HepG2 (cell line): ENCODE measurements around the gene PDILT. TPM values are rescaled to one million over a fixed set of nuclear protein-coding genes. Genes with fewer than 3 reads are reported as not detected.

Experiments
- DNMT1 ChIP-seq: sonication (generic); formaldehyde crosslinking; IDR thresholded peaks from 2 replicates; pipeline ENCODE4 v1.5.1; 2020; ENCODE audit warnings: mild to moderate bottlenecking, missing genetic modification reagents
- HNRNPH1 ChIP-seq: fragments of 200-400 bp; formaldehyde crosslinking; optimal IDR thresholded peaks from 2 replicates; pipeline ENCODE3; 2017; ENCODE audit warnings: mild to moderate bottlenecking, low read depth, low read length
- HNRNPLL ChIP-seq: fragments of 200-400 bp; formaldehyde crosslinking; IDR thresholded peaks from 2 replicates; pipeline ENCODE4 v1.6.1; 2017; ENCODE audit warnings: mild to moderate bottlenecking, low read depth, low read length; ENCODE audit not compliant: poor library complexity, severe bottlenecking
- LCORL ChIP-seq, 2 experiments: fragments of 450-650 bp in 1 of 2; sonication (generic) in 1 of 2; formaldehyde crosslinking in 1 of 2; IDR thresholded peaks; 2 replicates each; pipeline versions ENCODE4 v1.5.0 to v1.6.1; 2017 to 2020; ENCODE audit warnings: antibody characterized with exemption in 1 of 2, missing genetic modification reagents in 1 of 2
- NAIF1 ChIP-seq: sonication (generic); formaldehyde crosslinking; IDR thresholded peaks from 2 replicates; pipeline ENCODE4 v1.5.0; 2020; ENCODE audit warnings: mild to moderate bottlenecking, missing genetic modification reagents, borderline replicate concordance
- NCOA2 ChIP-seq: sonication (generic); formaldehyde crosslinking; IDR thresholded peaks from 2 replicates; pipeline ENCODE4 v1.8.0; 2022; ENCODE audit warnings: inconsistent platforms
- NCOA5 ChIP-seq: sonication (generic); formaldehyde crosslinking; IDR thresholded peaks from 2 replicates; pipeline ENCODE4 v1.4.0; 2020; ENCODE audit warnings: missing genetic modification reagents
- POLR2A ChIP-seq, 2 experiments: IDR thresholded peaks; 2 replicates each; pipeline ENCODE4 v1.6.1; 2011; ENCODE audit warnings: low read depth in 2 of 2, low read length in 2 of 2, mild to moderate bottlenecking in 1 of 2, moderate library complexity in 1 of 2; ENCODE audit not compliant: insufficient read depth in 1 of 2
- SAP130 ChIP-seq: IDR thresholded peaks from 2 replicates; pipeline ENCODE4 v1.6.1; 2016; ENCODE audit warnings: low read depth
- SMAD9 ChIP-seq: sonication (generic); formaldehyde crosslinking; IDR thresholded peaks from 2 replicates; pipeline ENCODE4 v1.5.1; 2020; ENCODE audit warnings: mild to moderate bottlenecking, missing genetic modification reagents
- TSC22D2 ChIP-seq: sonication (generic); formaldehyde crosslinking; IDR thresholded peaks from 2 replicates; pipeline ENCODE4 v1.5.1; 2020; ENCODE audit warnings: missing genetic modification reagents, mild to moderate bottlenecking, borderline replicate concordance
- ZFAT ChIP-seq: sonication (generic); formaldehyde crosslinking; conservative IDR thresholded peaks from 2 replicates; pipeline ENCODE4 v1.8.1; 2023; ENCODE audit warnings: missing genetic modification reagents, inconsistent platforms
- ZMAT3 ChIP-seq: sonication (generic); formaldehyde crosslinking; conservative IDR thresholded peaks from 2 replicates; pipeline ENCODE4 v1.7.0; 2021; ENCODE audit warnings: missing genetic modification reagents
- ZNF879 ChIP-seq: sonication (generic); formaldehyde crosslinking; IDR thresholded peaks from 2 replicates; pipeline ENCODE4 v1.8.1; 2023; ENCODE audit warnings: missing genetic modification reagents
- polyA plus RNA-seq, 8 experiments: library from polyadenylated mRNA; depleted of rRNA in 3 of 8; stranded (reverse) in 7 of 8; unstranded in 1 of 8; fragments of >200 nt; fragmentation: Illumina TruSeq in 4 of 8; extraction: Trizol in 4 of 8; gene quantifications; 2 replicates each; pipeline versions ENCODE4 v1.2.1 to v1.2.3, GENCODE V29; 2011 to 2016; ENCODE audit warnings: low read depth in 4 of 8, missing spikeins in 1 of 8, mixed read lengths in 1 of 8; ENCODE audit not compliant: insufficient read depth in 1 of 8
- total RNA-seq, 5 experiments: library from RNA; depleted of rRNA; stranded (reverse); fragments of >200 nt; fragmentation: Illumina TruSeq; extraction: Trizol; gene quantifications; 2 replicates each; pipeline ENCODE4 v1.2.3, GENCODE V29; 2016; ENCODE audit warnings: low read depth in 1 of 5
- TF ChIP-seq, protein P1 (sequence below): sonication (generic); formaldehyde crosslinking; IDR thresholded peaks from 2 replicates; pipeline ENCODE4 v1.9.0; 2021; ENCODE audit warnings: missing genetic modification reagents, borderline replicate concordance
- TF ChIP-seq, protein P2 (sequence below), 2 experiments: sonication (generic) in 1 of 2; formaldehyde crosslinking in 1 of 2; IDR thresholded peaks; 2 replicates each; pipeline versions ENCODE4 v1.5.1 to v1.6.1; 2011 to 2020; ENCODE audit warnings: borderline replicate concordance in 1 of 2, low read depth in 1 of 2, low read length in 1 of 2, mild to moderate bottlenecking in 1 of 2, missing genetic modification reagents in 1 of 2, moderate library complexity in 1 of 2
- TF ChIP-seq, protein P3 (sequence below): sonication (generic); formaldehyde crosslinking; IDR thresholded peaks from 2 replicates; pipeline ENCODE4 v1.8.0; 2022; ENCODE audit warnings: mild to moderate bottlenecking, missing genetic modification reagents, moderate library complexity
- TF ChIP-seq, protein P4 (sequence below): sonication (generic); formaldehyde crosslinking; IDR thresholded peaks from 2 replicates; pipeline ENCODE4 v1.8.0; 2022; ENCODE audit warnings: missing genetic modification reagents, low read depth, mild to moderate bottlenecking, borderline replicate concordance
- TF ChIP-seq, protein P5 (sequence below): sonication (generic); formaldehyde crosslinking; IDR thresholded peaks from 2 replicates; pipeline ENCODE4 v1.4.0; 2020; ENCODE audit warnings: missing genetic modification reagents, mild to moderate bottlenecking, borderline replicate concordance

Gene PDILT
- total and polyA plus RNA-seq, 2 of the 13 experiments (the other 11 are each of a cell fraction or from before 2014, with no cell fraction given): not detected

DNA sequence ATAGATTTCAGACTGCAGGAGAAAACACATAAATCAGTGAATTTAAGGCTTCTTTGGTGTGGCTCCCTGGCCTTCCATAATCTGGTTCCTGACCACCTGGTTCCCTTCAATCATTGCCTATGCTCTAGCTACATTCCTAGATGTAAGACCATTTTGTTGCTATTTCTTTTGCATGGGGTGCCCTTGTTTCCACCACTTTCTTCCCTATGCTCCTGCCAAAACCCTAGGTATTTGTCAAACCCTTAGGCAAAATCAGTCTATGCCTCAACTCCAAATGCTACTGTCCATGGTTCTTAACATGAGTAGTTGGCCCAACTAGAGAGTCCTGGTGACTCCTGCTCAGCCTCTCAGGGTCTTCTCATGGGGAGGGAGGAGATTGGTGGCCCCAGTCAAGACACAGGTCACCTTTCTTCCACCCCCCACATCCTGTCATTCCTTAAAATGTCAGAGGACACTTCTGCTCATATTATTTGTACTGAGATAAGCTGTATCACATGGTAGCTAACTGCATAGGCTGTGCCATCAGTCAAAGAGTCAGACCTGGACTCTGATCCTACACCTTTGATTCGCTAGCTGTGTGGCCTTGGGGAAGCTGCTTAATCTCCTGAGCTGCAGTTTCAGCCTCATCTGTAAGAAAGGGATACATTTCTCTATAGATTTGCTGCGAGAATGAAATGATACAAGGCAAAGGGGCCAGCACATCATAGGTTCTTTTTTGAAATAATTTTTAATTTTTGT is 19.8 kb upstream of the PDILT start (continued):
- TF ChIP-seq, protein P1, sequence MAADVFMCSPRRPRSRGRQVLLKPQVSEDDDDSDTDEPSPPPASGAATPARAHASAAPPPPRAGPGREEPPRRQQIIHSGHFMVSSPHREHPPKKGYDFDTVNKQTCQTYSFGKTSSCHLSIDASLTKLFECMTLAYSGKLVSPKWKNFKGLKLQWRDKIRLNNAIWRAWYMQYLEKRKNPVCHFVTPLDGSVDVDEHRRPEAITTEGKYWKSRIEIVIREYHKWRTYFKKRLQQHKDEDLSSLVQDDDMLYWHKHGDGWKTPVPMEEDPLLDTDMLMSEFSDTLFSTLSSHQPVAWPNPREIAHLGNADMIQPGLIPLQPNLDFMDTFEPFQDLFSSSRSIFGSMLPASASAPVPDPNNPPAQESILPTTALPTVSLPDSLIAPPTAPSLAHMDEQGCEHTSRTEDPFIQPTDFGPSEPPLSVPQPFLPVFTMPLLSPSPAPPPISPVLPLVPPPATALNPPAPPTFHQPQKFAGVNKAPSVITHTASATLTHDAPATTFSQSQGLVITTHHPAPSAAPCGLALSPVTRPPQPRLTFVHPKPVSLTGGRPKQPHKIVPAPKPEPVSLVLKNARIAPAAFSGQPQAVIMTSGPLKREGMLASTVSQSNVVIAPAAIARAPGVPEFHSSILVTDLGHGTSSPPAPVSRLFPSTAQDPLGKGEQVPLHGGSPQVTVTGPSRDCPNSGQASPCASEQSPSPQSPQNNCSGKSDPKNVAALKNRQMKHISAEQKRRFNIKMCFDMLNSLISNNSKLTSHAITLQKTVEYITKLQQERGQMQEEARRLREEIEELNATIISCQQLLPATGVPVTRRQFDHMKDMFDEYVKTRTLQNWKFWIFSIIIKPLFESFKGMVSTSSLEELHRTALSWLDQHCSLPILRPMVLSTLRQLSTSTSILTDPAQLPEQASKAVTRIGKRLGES (CRISPR knock-in tag): no peak
- TF ChIP-seq LCORL (IDR thresholded peaks at IDR 0.05) (no peak), LCORL (CRISPR knock-in tag; IDR thresholded peaks at IDR 0.05) (peak; percentile 76), HNRNPLL (no peak), ZMAT3 (CRISPR knock-in tag) (peak; percentile 82), DNMT1 (no peak), TSC22D2 (peak; percentile 75; the same call in 1 of the 2 replicates), ZFAT (CRISPR knock-in tag) (no peak), SAP130 (peak; percentile 87), HNRNPH1 (no peak), ZNF879 (CRISPR knock-in tag) (no peak), SMAD9 (CRISPR knock-in tag) (no peak), NCOA5 (0 out of 2 replicates have a peak, but pooled peaks have one; percentile 66), NAIF1 (CRISPR knock-in tag) (no peak), NCOA2 (CRISPR knock-in tag) (peak; percentile 93), POLR2A (IDR thresholded peaks at IDR 0.05; ENCODE audit: insufficient read depth in 1 of 2, low read depth in 2 of 2, low read length in 2 of 2) (no peak)
- TF ChIP-seq, protein P2, sequence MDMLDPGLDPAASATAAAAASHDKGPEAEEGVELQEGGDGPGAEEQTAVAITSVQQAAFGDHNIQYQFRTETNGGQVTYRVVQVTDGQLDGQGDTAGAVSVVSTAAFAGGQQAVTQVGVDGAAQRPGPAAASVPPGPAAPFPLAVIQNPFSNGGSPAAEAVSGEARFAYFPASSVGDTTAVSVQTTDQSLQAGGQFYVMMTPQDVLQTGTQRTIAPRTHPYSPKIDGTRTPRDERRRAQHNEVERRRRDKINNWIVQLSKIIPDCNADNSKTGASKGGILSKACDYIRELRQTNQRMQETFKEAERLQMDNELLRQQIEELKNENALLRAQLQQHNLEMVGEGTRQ (IDR thresholded peaks at IDR 0.05; ENCODE audit: low read depth, low read length): no peak
- TF ChIP-seq, protein P2 (CRISPR knock-in tag; IDR thresholded peaks at IDR 0.05; ENCODE audit: borderline replicate concordance): no peak
- TF ChIP-seq, protein P3, sequence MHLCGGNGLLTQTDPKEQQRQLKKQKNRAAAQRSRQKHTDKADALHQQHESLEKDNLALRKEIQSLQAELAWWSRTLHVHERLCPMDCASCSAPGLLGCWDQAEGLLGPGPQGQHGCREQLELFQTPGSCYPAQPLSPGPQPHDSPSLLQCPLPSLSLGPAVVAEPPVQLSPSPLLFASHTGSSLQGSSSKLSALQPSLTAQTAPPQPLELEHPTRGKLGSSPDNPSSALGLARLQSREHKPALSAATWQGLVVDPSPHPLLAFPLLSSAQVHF (CRISPR knock-in tag): no peak
- TF ChIP-seq, protein P4, sequence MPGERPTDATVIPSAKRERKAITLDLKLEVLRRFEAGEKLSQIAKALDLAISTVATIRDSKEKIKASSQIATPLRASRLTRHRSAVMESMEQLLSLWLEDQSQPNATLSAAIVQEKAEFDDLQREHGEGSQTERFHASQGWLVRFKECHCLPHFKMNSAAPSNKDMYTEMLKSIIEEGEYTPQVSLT (CRISPR knock-in tag): no peak
- TF ChIP-seq, protein P5, sequence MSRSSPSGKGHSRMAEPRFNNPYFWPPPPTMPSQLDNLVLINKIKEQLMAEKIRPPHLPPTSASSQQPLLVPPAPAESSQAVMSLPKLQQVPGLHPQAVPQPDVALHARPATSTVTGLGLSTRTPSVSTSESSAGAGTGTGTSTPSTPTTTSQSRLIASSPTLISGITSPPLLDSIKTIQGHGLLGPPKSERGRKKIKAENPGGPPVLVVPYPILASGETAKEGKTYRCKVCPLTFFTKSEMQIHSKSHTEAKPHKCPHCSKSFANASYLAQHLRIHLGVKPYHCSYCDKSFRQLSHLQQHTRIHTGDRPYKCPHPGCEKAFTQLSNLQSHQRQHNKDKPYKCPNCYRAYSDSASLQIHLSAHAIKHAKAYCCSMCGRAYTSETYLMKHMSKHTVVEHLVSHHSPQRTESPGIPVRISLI (CRISPR knock-in tag): no peak
